Measurements from ENCODE around the gene CSTPP1.

Gene CSTPP1

GRCh38 chr11:47147250-47147649, 210.7 kb downstream of the CSTPP1 start:
- no peak for DNase-seq

DNA sequence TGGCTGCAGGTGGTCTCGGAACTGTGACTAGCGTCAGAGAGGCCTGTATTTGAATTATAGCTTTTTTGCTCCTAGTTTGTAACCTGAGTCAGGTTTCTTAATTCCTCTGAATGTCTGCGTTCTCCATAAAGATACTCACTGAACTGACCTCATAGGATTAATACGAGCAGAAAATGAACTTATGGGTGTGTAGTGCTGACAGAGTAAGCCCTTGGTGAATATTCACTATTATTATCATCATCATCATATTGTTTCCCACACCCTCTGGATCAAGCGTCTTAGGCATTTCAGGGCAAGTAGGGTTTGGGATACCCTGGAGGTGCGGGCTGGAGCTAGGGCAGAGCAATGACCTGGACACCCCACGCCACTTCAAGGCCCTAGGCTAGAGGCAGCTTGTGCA, 211.1 kb downstream of the CSTPP1 start:
- DNase-seq, result no peak

DNA sequence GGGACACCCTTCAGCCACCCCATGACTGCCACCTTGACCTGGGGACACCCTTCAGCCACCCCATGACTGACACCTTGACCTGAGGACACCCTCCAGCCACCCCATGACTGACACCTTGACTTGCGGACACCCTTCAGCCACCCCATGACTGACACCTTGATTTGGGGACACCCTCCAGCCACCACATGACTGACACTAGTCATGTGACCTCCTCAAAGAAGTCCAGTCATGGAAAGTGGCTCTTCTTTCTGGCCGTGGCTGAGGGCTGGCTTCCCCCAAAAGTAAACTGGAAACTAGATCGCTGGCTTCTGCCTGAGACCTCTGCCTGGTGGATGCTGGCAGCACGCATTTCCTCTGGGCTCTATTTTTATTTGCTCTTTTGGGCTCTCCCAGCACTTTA, 211.7 kb downstream of the CSTPP1 start:
- DNase-seq, result no peak

DNA sequence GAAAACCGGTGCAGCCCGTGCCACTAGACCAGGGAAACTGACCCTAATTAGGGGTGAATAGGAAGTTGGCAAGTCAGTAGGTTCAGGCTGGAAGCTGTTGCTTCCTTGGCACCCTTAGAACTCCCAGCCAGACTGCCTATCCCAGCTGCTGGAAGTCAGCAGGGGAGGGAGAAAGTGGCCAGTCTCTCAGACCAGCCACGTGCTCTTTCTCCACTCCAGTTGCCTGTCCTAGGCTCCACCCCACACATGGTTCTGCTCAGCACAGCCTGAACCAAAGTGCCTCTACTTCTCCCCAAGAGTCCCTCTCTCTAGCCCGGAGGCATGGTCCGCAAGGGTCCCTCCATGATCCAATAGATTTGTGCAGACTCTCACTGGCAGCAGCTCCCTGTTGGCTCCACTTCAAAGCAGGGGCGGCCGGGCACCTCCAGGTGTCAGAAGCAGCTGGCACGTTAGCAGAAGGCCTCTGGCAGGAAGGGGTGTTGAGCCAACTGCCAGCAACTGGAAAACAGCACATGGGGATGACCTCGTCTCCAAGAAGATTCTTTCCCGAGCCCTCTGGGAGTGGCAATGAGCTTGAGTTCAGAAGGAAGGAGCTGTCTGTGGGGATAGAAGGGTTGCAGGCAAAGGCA, 212.5 kb downstream of the CSTPP1 start:
- DNase-seq, result no peak

- no peak for DNase-seq
Measured at GRCh38 chr11:47149782-47150181, 213.2 kb downstream of the CSTPP1 start.

- no peak for DNase-seq
Measured at GRCh38 chr11:47152126-47152952, 215.8 kb downstream of the CSTPP1 start.

DNA sequence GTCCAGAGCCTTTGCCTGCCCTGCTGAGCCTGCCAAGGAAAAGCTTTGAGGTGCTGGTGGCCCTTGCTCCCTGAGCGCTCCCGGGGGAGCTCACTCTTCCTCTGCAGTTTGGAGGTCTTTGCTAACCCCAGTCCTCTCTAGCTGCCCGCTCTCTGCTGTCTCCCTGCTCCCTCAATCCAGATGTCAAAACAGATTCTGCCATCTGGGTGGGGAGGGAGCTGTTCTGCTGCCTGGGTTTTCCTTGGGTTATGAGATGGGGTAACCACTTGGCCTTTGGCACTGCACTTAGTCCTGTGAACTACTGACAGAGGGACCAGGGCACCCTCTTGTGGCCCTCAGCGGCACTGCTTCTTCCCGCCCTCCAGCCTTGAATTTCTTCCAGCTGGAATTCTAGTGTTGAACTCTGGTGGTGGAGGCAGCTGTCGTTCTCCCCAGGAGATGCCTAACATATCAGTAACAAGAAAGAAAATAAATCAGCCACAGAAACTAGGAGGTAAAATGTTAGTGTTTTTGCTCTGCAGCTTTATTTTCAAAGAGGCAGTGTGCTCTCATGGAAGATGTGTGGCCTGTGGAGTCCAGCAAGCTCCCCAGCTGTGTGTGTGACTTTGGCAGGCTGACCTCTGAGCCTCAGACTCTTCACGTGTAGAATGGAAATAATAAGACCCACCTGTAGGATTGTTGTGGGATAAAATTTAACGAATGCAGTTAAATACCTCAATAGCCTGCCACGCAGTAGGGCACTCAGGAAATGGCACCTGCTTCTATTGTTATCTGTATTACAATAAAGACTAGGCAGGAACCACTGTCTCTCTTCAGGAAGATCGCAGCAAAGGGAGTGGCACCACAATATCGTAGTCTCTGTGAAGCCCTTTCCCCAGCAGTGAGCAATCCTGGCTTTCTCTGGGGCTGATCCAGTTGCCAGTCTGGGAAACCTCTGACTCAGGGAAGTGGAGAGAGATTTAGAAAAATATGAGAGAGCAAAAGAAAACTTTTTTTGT, 216.7 kb downstream of the CSTPP1 start:
- DNase-seq, result peak; percentile 81

DNA sequence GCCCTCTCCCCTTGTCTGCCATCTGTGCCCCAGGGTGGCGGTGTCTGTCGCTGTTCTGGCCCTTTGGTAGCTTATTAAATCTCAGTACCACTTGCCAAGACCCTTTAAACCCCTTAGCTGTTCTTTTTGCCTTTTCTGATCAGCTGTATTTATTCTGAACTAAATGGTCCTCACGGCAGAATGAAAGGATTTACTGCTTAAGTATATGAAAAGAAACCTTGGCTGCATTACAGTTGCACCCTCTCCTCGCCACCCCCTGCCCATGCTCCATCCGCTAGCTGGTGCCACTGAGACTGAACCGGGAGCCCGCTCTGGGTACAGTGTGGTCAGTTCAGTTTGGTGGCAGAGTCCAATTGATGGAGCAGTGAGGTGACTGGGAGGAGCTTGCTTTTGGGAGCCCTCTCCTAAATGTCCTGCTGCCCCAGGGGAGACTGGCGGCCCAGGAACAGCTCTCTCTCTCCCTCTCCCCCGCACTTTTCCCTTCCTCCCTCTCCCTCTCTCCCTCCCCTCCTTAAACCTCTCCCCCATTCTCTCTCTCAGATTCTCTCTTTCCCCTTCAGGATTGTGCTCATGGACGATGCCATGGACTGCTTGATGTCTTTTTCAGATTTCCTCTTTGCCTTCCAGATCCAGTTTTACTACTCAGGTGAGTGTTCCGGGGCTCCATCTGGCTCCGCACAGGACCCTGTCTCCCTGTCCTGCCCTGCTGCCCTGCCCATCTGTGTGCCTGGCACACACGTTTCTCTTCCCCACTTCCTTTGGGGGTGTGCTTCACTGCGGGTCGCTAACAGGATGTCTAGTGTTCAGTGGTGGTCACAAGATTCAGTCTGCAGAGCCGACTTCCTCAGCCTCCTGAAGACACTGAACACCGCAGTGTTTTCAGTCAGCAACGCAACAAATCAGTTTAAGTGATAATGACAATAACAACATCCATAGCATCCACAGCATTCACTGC, 218.3 kb downstream of the CSTPP1 start:
- no peak for DNase-seq

GRCh38 chr11:47155879-47156278, 219.3 kb downstream of the CSTPP1 start:
- DNase-seq, result no peak

DNA sequence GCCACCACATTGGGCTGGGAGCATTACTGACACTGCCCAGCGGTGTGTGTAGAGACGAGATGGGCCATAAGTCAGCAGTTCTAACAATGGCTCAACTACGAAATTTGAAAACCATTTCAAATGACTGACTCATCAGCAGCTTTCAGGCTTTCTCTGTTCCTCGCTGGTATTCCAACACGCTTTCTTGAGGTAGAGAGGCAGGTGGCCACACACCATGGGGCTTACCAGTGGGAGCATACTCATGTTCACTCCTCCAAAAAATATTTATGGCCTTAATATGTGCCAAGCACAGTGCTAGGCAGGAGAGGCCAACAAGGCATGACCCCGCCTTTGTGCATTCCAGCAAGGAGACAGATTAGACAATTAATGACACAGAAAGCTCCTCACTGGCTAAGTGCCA, 219.8 kb downstream of the CSTPP1 start:
- DNase-seq, result no peak

- DNase-seq, result no peak
Measured at GRCh38 chr11:47156951-47157350, 220.4 kb downstream of the CSTPP1 start.

- DNase-seq, result no peak
Measured at GRCh38 chr11:47157805-47158204, 221.2 kb downstream of the CSTPP1 start.

DNA sequence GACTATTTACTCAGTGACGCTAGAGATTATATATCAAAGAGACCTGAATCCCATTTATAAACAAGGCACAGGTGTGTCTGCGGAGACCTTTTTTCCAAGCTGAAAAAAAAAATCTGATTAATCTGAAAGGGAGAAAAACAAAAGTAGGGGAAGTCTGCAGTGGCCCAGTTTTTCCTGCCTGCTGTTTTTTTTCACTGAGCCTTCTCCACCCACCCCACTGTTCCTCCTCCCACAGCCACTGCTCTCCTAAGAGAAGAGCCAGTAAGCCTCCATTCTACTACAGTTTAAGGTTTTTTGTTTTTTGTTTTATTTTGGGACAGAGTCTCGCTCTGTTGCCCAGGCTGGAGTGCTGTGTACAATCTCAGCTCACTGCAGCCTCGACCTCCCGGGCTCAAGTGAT, 221.7 kb downstream of the CSTPP1 start:
- DNase-seq, result no peak

DNA sequence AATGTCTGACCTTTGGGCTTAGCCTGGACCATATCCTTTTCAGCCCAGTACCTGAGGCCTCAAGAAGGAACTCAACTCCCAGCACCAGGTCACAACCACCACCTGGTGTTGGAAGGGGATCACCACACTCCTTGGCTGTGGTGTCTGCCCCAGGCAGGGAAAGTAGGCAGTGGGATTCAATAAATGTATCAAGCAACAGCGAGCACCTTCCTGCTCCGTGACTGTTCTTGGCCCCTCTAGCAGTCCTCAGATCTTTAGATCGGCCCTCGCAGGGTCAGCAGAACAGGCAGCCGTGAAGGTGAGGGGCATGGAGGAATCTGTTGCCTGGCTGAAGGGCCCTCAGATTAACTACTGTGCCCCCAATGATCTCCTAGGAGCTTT, 224.2 kb downstream of the CSTPP1 start:
- DNase-seq, result no peak

GRCh38 chr11:47161134-47161854, 224.7 kb downstream of the CSTPP1 start:
- no peak for DNase-seq

- DNase-seq, result no peak
Measured at GRCh38 chr11:47161890-47162289, 225.3 kb downstream of the CSTPP1 start.

DNA sequence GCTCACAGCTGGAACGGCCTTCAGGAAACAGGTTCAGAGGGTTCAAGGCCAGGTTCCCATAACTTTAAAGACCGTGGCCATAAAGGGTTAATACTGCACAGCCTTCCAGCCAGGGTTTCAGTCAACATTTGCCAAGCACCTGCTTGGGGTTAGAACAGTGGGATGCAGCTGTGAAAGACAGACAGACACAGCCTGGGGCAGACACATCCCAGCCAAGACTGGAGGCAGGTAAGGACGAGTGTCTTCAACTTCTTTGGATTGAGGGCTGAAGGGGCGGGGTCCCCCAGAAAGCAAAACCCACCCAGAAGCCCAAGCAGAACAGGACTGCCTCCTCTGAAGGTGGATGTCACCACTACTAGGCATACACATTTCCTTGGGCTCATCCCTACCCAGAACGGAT, 225.9 kb downstream of the CSTPP1 start:
- DNase-seq, result no peak

DNA sequence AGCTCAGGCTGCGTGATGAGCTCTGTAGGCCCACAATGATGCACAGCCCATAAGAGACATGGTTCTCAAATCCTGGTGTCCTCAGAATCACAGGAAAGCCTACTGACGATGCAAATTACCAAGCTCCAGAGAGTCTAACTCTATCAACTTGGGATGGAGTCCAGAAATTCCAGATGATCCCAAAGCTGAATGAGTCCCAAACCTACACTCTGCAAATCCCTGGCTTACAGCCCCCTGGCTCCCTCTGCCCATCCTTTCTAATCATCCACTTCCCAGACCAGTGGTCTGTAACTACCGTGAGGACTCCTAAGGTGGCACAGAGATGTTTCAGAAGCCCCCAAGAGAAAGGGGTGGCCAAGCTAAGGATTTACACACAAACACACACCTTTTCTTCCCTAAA, 226.6 kb downstream of the CSTPP1 start:
- no peak for DNase-seq

DNA sequence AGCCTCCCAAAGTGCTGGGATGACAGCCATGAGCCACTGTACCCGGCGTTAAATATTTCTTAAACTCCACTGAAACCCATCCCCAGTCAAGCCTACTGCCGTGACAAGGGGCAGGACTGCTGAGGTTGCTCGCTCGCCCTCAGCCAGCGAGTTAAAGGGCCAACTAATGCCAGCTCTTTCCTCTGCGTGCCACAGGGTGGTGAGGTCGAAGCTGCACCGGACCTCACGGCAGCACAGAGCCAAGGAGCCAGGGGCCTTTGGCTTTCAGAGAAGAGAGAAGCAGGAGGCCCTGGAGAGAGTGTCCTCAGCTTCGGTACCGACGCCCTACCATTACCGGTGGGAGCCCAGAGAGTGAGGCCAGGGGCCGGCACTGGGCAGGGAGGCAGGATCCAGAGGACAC, 227.3 kb downstream of the CSTPP1 start:
- DNase-seq, result no peak

DNA sequence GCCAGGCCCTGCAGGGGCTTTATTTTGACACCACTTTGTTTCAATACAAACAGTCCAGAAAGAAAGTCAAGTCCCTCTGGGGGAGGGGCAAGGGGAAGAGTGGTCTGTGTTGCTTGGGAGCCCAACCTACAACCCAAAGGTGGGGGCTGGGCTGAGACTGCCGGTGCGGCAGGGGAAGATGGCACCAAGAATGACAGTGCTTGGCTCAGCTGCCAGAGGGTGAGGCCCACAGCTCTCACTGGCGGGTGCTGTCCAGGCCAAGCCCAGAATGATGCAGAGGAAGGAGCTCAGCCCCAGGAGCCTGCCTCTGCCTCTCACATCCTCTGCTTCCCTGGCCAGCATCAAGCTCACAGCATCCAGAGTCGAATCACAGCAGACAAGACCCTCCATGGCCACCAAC, 227.8 kb downstream of the CSTPP1 start:
- DNase-seq, result no peak

- DNase-seq, result no peak
Measured at GRCh38 chr11:47165253-47165840, 228.8 kb downstream of the CSTPP1 start.

All from NCI-H187 treated with DMSO at 0.1 percent for 48 hours (cell line).